Stomach (tissue), 19 donors: Measurements from ENCODE around the gene STX12. TPM values are rescaled to one million over a fixed set of nuclear protein-coding genes. Genes with fewer than 3 reads are reported as not detected.
A peak's percentile ranks its signal among the peaks of the same experiment; 100 is the strongest.

ENCODE experiments used
- DNase-seq, 2 donors: peaks; one replicate each; pipeline versions ENCODE4 v3.0.0 to v3.0.0-alpha.2; 2013 to 2019
- H3K27ac ChIP-seq, 5 donors: fragments of 200-600 bp in 4 of 5; sonication (generic) in 4 of 5; one replicate each; pipeline ENCODE4 v1.5.1; 2013 to 2019; ENCODE audit warnings: mild to moderate bottlenecking in 1 of 5, moderate library complexity in 1 of 5
- H3K27me3 ChIP-seq, 3 donors: fragments of 200-600 bp; sonication (generic); one replicate each; pipeline ENCODE4 v1.5.1; 2017 to 2019; ENCODE audit warnings: mixed run types in 1 of 3
- H3K36me3 ChIP-seq, 4 donors: fragments of 200-600 bp; sonication (generic); 1 replicate in 3 of 4; 2 replicates in 1 of 4; pipeline ENCODE4 v1.5.1; 2016 to 2019
- H3K4me1 ChIP-seq, 4 donors: fragments of 200-600 bp; sonication (generic); one replicate each; pipeline ENCODE4 v1.5.1; 2016 to 2019
- H3K4me3 ChIP-seq, 4 donors: fragments of 200-600 bp; sonication (generic) in 3 of 4; one replicate each; pipeline ENCODE4 v1.5.1; 2016 to 2019; ENCODE audit warnings: mild to moderate bottlenecking in 1 of 4
- H3K9me3 ChIP-seq, 4 donors: fragments of 200-600 bp; sonication (generic); one replicate each; pipeline ENCODE4 v1.5.1; 2016 to 2019
- CTCF ChIP-seq, 7 experiments: fragments of 450-650 bp in 4 of 7; fragments of 200-600 bp in 3 of 7; sonication (generic) in 3 of 7; IDR thresholded peaks; one replicate each; pipeline ENCODE4 v1.5.1; 2016 to 2019; ENCODE audit warnings: antibody characterized with exemption in 7 of 7, control low read depth in 2 of 7, mild to moderate bottlenecking in 1 of 7
- EP300 ChIP-seq: sonication (generic); formaldehyde crosslinking; IDR thresholded peaks from one replicate; pipeline ENCODE4 v1.6.1; 2017; ENCODE audit warnings: antibody characterized with exemption
- POLR2A ChIP-seq, 4 donors: fragments of 450-650 bp; IDR thresholded peaks; one replicate each; pipeline ENCODE4 v1.6.1; 2016; ENCODE audit warnings: antibody characterized with exemption in 4 of 4, control low read depth in 2 of 4, mild to moderate bottlenecking in 1 of 4, moderate library complexity in 1 of 4
- POLR2AphosphoS5 ChIP-seq, 3 donors: sonication (generic); formaldehyde crosslinking; IDR thresholded peaks; one replicate each; pipeline ENCODE4 v1.6.1; 2016; ENCODE audit warnings: antibody characterized with exemption in 3 of 3
- WGBS, 5 donors: extraction: QIAGEN DNeasy Blood & Tissue Kit in 3 of 5; methylation state at CpG; one replicate each; pipeline versions ENCODE4 v1.1.5 to v1.1.7; 2013 to 2018; 5-methylcytosine and 5-hydroxymethylcytosine counted together
- intact Hi-C: fragments of 100-400 bp; cut with DNase I; formaldehyde crosslinking; loops from one replicate; pipeline ENCODE4 v1.15.1; 2023; ENCODE audit warnings: low total_unique reads
- long read RNA-seq, 10 donors: transcript quantifications; one replicate each; lab custom pipeline, GENCODE V29; 2026
- polyA plus RNA-seq, 3 donors: library from polyadenylated mRNA; stranded (reverse); fragments of 200-250 nt; gene quantifications; one replicate each; pipeline ENCODE4 v1.2.3, GENCODE V29; 2013
- total RNA-seq, 5 donors: library from RNA; depleted of rRNA; stranded (reverse); fragments of >200 nt; gene quantifications; one replicate each; pipeline versions ENCODE4 v1.1.0 to v1.2.3, GENCODE V29; 2014 to 2016
- donor health status: healthy with polysubstance abuse.
- donor health status: Bipolar disorder and iron deficiency.
- donor health status: healthy.

Gene STX12
- 100 to 1,000 TPM in 2 of 5 donors, 10 to 100 TPM in 3; 10.7 to 312 (median 94.2) TPM for total RNA-seq
- 100 to 1,000 TPM in 1 of 3 donors, 10 to 100 TPM in 2; 22.2 to 117 (median 84.2) TPM for polyA plus RNA-seq
- long read RNA-seq, donor 1, partial matches to known transcripts, result 0 of 2 reads
- long read RNA-seq, donor 1, other reads (novel, unspliced or antisense), result 0 of 2 reads
- long read RNA-seq, donor 2, transcript STX12-201 (9 exons, 3,079 nt), result major isoform, 6 of 8 reads
- long read RNA-seq, donor 2, partial matches to known transcripts, result 0 of 8 reads
- long read RNA-seq, donor 2, other reads (novel, unspliced or antisense), result 0 of 8 reads
- long read RNA-seq, donor 3, transcript STX12-201 (9 exons, 3,079 nt), result major isoform, 9 of 11 reads
- long read RNA-seq, donor 3, partial matches to known transcripts, result 0 of 11 reads
- long read RNA-seq, donor 3, other reads (novel, unspliced or antisense), result 0 of 11 reads
- long read RNA-seq, donor 4, partial matches to known transcripts, result 0 of 3 reads
- long read RNA-seq, donor 4, other reads (novel, unspliced or antisense), result 0 of 3 reads
- long read RNA-seq, donor 5, transcript STX12-201 (9 exons, 3,079 nt), result major isoform, 13 of 13 reads
- long read RNA-seq, donor 5, partial matches to known transcripts, result 0 of 13 reads
- long read RNA-seq, donor 5, other reads (novel, unspliced or antisense), result 0 of 13 reads
- long read RNA-seq, donor 6, result 0 reads
- long read RNA-seq, donor 7, transcript STX12-201 (9 exons, 3,079 nt), result major isoform, 14 of 14 reads
- long read RNA-seq, donor 7, partial matches to known transcripts, result 0 of 14 reads
- long read RNA-seq, donor 7, other reads (novel, unspliced or antisense), result 0 of 14 reads
- long read RNA-seq, donor 8, transcript STX12-201 (9 exons, 3,079 nt), result major isoform, 20 of 23 reads
- long read RNA-seq, donor 8, partial matches to known transcripts, result 0 of 23 reads
- long read RNA-seq, donor 8, other reads (novel, unspliced or antisense), result 0 of 23 reads
- long read RNA-seq, donor 9, transcript STX12-201 (9 exons, 3,079 nt), result major isoform, 9 of 9 reads
- long read RNA-seq, donor 9, partial matches to known transcripts, result 0 of 9 reads
- long read RNA-seq, donor 9, other reads (novel, unspliced or antisense), result 0 of 9 reads
- long read RNA-seq, donor 10, transcript STX12-201 (9 exons, 3,079 nt), result major isoform, 5 of 15 reads
- long read RNA-seq, donor 10, partial matches to known transcripts, result 10 of 15 reads
- long read RNA-seq, donor 10, other reads (novel, unspliced or antisense), result 0 of 15 reads

- intact Hi-C loops, result no loop called here
- H3K4me3 ChIP-seq, result peak within 1 kb of the TSS; percentile 69 to 98 (median 88)
- peaks cover 0 to 9% (median 0%) of the 10 kb centered on the region in 4 donors for H3K36me3 ChIP-seq
- H3K9me3 ChIP-seq, result no peaks in the 10 kb centered on the region
- peak in 2 of 4 donors; percentile 89 for TF ChIP-seq POLR2A (IDR thresholded peaks at IDR 0.05)
- peak in 1 of 7 experiments; percentile 15 for TF ChIP-seq CTCF (IDR thresholded peaks at IDR 0.05)
- TF ChIP-seq POLR2AphosphoS5 (IDR thresholded peaks at IDR 0.05), result peak; percentile 98 to 99 (median 98)
- TF ChIP-seq EP300, result no peak
- peaks cover 31 to 56% (median 41%) of the 10 kb centered on the region in 4 donors for H3K4me1 ChIP-seq
- WGBS, 5 donors, result 0 to 1% (median 0%) methylated on average over 21 to 58 of the region's 58 CpGs
- peak within 1 kb of the TSS; percentile 94 to 100 (median 97) for H3K27ac ChIP-seq
- H3K27me3 ChIP-seq, result no peaks in the 10 kb centered on the region
- peak; percentile 99 to 100 for DNase-seq
Observed at GRCh38 chr1:27772932-27773825, at the start of gene STX12. TSS of gene STX12 (plus strand) at chr1:27773219. CDS start at chr1:27773308, 89 bp downstream.

DNA sequence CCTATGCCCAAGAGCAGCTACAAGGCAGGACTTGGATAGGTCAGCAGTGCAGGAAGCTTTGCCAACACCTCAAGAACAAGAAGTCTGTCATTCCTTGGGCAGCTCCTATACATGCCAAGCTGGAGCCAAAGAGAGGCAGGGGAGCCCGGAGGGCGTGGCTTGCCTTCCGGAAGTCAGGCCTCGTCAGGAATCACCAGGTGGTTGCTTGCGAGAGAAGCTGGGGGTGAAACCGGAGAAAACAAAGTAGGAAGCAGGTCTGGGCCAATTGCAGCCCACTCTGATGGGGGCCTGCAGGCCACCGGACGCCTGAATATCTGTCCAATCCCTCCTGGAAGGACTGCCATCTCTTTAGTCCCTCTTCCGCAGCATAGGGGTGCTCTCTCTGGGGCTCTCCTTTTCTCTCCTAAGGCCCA lies 48.1 kb upstream of the STX12 start:
- Histone ChIP-seq H3K27ac (peak overlapping the region; percentile 78 to 98 (median 88)), H3K4me3 (peak overlapping the region; percentile 57 to 98 (median 74)), H3K27me3 (no peaks in the 10 kb centered on the region), H3K36me3 (peaks cover 4 to 23% (median 22%) of the 10 kb centered on the region in 4 donors), H3K9me3 (no peaks in the 10 kb centered on the region), H3K4me1 (peaks cover 15 to 40% (median 22%) of the 10 kb centered on the region in 4 donors)
- intact Hi-C loops, result loop anchor here (10.0 kb wide), 1 partner anchor 60 kb away; no protein-coding TSS in a partner anchor
- DNase-seq, result peak; percentile 54 to 75
- 56 to 76% (median 64%) methylated on average over 9 of the region's 9 CpGs for WGBS, 5 donors
- TF ChIP-seq CTCF (IDR thresholded peaks at IDR 0.05), result no peak
- no peak for TF ChIP-seq POLR2A (IDR thresholded peaks at IDR 0.05)
- no peak for TF ChIP-seq POLR2AphosphoS5 (IDR thresholded peaks at IDR 0.05)
- TF ChIP-seq EP300, result no peak

GRCh38 chr1:27725374-27726172 lies 47.4 kb upstream of the STX12 start, which contains the start of gene FAM76A:
TSS of gene FAM76A (plus strand) at chr1:27725961. CDS start at chr1:27726081, 120 bp downstream.
- DNase-seq, result peak; percentile 100
- TF ChIP-seq POLR2AphosphoS5 (IDR thresholded peaks at IDR 0.05) (peak; percentile 68 to 84 (median 78)), CTCF (IDR thresholded peaks at IDR 0.05) (peak in 4 of 7 experiments; percentile 15 to 59 (median 30)), POLR2A (IDR thresholded peaks at IDR 0.05) (no peak)
- intact Hi-C loops, result loop anchor here (10.0 kb wide), 1 partner anchor 61 kb away; no protein-coding TSS in a partner anchor
- Histone ChIP-seq H3K27ac (peak within 1 kb of the TSS; percentile 88 to 98 (median 93)), H3K4me1 (peaks cover 15 to 40% (median 22%) of the 10 kb centered on the region in 4 donors), H3K9me3 (no peaks in the 10 kb centered on the region), H3K36me3 (peaks cover 4 to 28% (median 27%) of the 10 kb centered on the region in 4 donors), H3K4me3 (peak within 1 kb of the TSS; percentile 67 to 98 (median 88)), H3K27me3 (no peaks in the 10 kb centered on the region)
- WGBS, 5 donors, result 1 to 3% (median 2%) methylated on average over 21 to 72 of the region's 72 CpGs
